GM21619 (cell line): ENCODE measurements around the gene TGFBR3L.
A peak's percentile ranks its signal among the peaks of the same experiment; 100 is the strongest.

Experiments
- ATAC-seq: cut with Tn5 transposase; IDR thresholded peaks from one replicate; pipeline ENCODE4 v1.9.1; 2021; ENCODE audit not compliant: unreplicated experiment

TGFBR3L gene

DNA sequence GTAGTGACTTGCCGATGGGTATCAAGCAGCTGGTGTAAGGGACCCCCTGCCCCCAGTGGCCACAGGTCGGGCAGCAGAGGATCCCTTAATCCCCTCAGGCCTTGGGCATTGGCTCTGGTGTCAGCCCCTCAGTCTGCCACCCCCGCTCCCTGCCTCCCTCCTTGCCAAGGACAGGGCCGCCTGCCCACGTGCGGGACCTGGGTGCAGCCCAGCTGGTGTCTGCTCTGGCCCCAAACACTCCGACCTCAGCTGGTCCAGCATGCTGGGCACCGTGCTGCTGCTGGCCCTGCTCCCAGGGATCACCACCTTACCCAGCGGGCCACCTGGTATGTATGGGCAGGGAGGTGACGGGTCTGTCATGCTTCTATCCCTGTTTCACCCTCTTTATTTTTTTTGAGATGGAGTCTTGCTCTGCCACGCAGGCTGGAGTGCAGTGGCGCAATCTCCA lies at the start of gene TGFBR3L:
TGFBR3L (plus strand) TSS at position 233 of the 448 bp plus-strand sequence.
- no peak for ATAC-seq

DNA sequence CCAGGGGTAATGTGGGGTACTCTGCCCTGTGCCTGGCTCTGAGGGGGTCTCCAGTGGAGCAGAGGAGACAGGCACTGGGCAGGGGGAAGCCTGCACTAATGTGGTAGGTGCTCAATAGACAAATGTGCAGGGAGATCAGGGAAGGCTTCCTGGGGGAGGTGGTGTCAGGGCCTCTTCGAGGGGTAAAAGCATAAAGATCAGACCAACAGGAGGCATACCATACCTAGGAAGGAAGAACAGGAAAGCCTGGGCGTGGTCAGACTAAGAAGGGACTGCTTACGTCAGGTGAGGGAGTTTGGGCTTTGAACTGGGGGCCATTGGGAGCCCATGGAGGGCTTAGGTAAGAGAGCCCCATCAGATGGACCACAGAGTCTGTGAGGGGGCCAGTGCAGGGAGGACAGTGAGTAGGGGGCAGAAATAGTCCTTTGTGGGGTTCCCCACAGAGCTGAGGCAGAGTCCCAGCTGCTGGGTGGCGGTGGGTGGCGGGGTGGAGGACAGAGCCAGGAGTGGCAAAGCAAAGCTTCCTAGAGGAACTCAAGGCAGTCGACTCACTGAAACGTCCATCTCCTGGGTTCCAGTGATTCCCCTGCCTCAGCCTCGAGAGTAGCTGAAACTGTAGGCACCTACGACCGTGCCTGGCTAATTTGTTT lies 49.2 kb upstream of the TGFBR3L start:
- no peak for ATAC-seq

DNA sequence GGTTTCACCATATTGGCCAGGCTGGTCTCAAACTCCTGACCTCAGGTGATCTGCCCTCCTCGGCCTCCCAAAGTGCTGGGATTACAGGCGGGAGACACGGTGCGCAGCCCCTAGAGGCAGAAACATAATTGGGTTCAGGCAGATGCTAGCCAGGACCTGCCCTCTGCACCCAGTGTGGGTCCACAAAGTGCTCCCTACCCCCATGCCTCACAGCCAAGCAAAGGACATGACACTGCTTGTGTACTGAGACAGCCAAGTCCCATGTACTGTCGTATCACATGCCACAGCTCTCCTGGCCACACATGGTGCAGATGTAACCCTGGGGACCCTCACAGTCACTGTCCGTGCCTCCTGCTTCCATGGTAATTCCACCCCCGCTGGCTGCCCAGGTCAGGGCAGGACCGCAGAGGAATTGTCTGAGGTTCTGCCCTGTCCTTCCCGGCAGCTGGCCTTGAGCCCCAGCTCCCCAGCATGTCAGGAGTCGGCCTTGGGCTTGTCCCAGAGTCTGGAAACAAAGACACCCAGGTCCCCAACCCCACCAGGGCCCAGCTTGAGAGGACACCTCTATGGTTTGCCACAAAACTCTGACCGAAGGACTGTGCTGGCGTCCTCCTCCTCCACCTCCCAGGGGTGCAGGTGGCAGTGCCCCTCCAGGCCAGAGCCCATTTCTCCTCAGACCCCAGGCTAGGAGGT lies 48.1 kb upstream of the TGFBR3L start:
- ATAC-seq = no peak

DNA sequence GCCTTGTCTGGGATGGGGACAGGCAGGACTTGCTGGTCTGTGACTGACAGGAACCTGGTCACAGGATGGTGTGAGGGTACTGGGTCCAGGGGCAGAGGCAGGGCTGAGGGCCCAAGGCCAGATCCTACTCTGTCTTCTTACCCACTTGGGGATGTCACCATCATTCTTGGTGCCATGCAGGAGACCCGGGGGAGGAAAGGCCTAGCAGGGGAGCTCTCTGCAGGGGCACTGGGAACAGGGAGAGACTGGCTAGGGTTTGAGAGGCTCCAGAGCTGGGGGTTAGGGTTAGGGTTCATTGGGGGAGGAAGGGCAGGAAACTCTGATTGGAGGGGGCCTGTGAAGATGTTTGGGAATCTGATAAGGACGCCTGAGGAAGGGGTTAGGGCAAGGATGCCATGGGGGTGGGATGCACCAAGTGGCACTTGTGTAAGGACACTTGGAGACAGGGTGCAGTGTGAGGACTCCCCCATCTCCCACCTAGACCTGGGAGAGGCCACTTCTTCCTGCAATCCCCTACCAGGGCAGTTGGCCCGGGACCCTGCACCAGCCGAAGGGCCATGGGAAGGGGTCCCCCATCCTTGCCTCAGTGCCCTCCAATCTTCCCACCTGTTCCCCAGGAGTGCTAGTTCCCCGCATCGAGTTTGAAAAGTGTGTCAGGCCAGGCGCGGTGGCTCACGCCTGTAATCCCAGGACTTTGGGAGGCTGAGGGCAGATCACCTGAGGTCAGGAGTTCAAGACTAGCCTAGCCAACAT lies 47.4 kb upstream of the TGFBR3L start:
- no peak for ATAC-seq

DNA sequence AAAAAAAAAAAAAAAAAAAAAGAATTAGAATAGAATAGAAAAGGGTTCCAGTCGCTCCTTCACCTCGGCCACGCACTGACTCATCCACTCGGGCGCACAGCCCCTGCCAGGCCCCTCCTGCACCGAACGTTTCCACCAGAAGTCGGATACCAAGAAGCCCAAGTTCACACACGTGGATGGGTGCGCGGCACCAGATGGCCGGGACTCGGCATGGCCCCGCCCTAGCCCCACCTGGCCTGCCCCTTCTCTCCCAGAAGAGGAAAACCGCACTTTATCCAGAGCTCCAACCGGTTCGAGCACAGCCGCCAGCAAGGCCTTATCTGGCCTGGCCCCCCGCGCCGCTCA lies 46.3 kb upstream of the TGFBR3L start:
- ATAC-seq = no peak

DNA sequence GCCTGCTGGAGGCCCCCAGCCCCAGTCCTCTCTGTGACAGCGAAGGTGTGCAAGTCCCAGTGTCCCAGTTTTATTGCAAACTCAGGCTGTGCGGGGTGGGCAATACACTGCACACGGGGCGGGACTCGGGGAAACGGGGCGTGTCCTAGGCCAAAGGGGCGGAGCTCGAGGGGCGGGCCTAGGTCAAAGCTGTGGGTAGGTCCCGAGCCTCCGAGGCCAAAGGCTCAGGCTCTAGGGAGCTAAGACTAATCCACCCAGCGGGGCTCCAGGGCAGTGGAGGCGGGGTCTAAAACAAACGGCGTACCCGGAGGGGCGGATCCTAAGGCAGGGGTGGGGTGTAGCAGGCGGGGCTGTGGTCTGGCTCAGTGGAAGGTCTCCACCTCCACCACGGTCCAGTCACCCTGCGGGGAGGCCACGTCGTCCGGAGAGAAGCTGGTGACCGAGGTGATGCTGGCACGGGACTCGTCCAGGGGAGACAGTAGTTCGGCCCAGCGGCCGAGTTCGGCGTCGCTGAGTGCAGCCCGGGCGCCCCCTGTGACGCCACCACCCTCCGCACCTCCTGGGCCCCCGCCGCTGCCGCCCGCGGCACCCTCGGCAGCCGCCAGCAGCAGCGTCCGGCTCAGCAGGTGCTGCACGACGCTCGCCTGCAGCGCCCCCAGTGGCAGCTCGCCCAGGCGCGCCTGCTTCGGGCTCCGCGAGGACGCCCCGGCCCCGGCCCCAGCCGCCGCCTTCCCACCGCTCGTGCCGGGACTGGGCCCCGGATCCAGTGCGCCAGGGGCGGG lies 45.8 kb upstream of the TGFBR3L start:
- peak; percentile 51 for ATAC-seq

DNA sequence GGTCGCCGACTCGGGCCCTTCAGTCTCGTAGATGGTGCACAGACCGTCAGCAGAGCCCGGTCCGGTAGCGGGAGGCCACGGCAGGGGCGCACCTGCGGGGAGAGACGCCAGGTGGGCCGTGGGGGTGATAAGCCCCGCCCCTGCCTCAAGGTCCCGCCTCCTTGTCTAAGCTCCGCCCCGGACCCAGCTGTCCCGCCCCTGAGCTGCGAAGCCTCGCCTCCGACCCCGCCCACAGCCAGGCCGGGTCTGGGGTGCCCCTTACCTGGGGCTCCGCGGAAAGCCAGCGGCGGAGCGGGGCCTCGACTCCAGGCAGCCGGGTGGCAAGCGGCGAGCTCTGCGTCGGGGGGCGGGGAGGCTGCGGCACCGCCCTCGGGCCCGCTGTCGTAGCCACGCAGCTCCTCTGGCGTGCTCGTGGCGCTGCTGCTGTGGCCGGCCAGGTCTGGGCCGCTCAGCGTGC lies 45.1 kb upstream of the TGFBR3L start:
- ATAC-seq = peak; percentile 41

DNA sequence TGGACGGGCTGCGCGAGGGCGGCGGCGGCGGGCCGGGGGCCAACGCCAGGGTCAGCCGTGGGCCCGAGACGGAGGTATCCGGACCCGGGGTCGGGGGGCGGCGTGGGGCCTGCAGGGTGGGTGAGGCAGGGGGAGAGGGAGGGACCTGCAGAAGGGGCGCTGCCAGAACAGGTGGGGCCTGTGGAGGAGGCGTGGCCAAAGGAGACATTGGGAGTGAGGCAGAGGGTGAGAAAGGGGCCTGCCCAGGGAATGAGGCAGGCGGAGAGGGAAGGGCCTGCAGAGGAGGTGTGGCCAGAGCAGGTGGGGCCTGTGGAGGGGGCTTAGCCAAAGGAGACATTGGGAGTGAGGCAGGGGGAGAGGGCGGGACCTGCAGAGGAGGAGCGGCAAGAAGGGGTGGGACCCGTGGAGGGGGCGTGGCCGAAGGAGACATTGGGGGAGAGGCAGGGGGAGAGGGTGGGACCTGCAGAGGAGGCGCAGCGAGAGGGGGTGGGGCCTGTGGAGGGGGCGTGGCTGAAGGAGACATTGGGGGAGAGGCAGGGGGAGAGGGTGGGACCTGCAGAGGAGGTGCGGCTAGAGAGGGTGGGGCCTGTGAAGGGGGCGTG lies 44.6 kb upstream of the TGFBR3L start:
- ATAC-seq = no peak

DNA sequence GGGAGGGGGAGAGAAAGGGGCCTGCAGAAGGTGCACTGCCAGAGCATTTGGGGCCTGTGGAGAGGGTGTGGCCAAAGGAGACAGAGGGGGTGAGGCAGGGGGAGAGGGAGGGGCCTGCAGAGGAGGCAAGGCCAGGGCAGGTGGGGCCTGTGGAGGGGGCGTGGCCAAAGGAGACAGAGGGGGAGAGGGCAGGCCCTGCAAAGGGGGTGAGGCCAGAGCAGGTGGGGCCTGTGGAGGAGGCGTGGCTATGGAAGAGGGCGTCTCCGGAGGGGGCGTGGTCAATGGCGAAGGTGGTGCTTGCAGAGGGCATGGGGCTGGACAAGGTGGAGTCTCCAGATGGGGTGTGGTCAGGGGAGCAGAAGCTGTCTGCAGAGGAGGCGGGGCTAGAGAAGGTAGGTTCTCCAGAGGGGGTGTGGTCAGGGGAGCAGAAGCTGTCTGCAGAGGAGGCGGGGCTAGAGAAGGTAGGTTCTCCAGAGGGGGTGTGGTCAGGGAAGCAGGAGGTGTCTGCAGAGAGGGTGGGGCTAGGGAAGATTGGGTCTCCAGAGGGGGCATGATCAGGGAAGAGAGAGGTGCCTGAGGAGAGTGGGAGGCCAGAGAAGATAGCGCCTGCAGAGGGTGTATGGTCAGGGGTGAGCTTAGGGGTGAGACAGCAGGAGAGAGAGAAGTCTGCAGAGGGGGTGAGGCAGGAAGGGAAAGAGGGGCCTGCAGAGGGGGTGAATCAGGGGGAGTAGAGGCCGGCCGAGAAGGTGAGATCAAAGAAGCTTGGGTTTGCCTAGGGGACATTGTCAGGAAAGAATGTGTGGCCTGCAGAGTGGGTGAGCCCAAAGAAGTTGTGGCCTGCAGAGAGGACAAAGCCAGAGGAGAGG lies 43.8 kb upstream of the TGFBR3L start:
- ATAC-seq = no peak

DNA sequence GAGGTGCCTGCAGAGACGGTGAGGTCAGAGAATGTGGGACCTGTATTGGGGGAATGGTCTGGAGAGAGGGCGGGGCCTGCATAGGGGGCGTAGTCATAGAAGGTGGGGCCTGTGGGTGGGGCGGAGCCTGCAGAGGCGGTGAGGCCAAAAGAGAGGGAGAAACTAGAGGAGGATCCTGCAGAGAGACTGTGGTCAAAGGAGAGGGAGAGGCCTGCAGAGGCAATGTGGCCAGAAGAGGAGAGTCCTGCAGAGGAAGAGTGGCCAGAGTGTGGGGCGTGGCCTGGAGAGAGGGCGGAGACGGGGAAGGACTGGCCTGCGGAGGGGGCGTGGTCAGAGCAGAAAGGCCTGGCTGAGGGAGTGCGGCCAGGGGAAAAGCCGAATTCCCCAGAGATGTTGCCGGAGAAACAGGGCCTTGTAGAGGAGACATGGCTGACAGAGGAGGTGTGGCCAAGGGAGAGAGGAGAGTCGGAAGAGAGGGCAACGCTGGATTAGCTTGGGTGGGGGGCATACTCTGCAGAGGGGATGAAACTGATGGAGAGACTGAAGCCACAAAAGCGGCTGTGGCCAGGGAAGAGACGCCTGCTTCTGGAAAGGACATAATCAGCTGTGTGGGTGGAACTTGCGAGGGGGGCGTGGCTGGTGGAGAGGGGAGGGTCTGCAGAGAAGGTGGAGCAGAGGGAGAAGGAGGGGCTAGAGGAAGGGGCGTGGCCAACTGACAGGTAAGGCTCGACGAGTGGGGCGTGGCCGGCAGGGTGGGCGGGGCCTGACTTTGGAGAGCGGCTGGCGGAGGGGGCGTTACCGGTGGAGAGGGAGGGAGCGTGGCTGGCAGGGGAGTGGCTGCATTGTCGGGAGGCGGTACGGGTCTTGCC lies 43.0 kb upstream of the TGFBR3L start:
- ATAC-seq = no peak

DNA sequence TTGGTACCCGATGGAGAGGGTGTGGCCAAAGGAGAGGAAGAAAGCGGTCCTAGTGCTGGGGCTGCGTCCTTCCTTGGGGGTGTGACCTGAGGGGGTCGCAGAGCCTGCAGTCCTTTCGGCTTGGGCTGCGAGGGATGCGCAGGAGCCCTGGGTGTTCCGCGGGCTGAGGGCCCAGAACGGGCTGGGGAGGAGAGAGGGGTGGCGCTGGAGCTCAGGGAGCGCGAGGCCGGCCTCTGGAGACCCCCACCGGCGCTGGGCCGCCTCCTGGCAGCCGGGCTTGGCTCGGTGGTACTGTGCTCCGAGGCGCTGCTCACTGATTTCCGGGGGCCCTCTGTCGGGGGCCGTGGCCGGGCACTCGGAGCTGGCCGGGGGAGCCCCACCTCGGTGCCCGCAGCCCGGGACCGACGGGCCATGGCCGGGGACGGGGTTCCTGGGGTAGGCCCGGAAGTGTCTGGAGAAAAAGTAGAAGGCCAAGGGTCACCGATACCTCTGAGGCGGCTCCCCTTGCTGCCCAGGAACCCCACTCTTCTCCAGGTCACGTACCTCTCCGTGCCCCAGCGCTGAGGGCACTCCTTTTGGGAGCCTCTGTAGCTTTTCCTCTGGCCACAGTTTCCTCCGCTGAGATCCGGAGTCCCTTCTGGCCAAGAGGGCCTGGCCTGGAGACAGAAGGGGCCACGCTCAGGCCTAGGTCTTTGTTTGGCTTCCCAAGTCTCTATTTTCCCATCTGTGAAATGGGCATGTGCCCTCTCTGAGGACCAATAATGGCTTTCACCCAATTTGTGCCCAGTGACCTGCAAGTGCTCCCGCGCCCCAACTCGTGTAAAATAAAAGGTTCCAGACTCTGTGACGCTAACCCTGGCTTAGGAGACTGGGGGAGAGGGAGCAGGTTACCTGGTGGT lies 42.1 kb upstream of the TGFBR3L start:
- no peak for ATAC-seq

DNA sequence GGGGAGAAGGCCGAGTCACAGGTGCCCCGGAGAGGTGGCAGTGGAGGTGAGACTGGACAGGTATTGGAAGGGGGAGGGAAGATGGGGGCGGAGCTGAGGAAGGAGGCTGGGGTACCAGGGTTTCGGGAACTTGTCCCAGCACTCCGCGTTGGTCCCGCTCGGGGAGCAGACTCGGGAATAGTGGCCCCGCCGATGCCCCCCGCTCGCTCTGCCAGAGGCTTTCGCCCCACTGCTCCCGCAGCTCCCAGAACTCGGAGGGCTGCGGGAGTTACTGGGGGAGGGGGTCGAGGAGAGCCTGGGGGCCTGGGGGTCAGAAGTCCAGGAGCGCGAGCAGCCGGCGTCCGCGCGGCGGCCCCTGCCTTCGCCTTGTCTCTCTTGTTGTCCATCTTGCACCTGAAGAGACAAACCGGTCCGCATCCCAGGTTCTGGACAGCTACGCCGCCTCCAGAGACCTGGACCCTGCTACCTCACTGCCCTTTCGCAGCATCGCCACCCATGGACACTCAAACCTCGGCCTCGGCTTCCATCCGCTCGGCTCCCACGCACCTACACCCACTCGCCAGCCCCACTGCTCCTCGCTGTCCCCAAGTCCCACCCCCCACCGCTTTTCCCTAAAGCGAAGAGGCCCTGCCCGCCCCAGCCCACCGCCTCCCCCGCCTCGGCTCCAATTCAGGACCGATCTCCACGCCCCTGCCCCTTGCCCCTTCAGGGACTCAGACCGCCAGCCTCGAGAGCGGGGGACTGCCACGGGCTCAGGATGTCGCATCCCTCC lies 41.1 kb upstream of the TGFBR3L start:
- ATAC-seq = no peak

DNA sequence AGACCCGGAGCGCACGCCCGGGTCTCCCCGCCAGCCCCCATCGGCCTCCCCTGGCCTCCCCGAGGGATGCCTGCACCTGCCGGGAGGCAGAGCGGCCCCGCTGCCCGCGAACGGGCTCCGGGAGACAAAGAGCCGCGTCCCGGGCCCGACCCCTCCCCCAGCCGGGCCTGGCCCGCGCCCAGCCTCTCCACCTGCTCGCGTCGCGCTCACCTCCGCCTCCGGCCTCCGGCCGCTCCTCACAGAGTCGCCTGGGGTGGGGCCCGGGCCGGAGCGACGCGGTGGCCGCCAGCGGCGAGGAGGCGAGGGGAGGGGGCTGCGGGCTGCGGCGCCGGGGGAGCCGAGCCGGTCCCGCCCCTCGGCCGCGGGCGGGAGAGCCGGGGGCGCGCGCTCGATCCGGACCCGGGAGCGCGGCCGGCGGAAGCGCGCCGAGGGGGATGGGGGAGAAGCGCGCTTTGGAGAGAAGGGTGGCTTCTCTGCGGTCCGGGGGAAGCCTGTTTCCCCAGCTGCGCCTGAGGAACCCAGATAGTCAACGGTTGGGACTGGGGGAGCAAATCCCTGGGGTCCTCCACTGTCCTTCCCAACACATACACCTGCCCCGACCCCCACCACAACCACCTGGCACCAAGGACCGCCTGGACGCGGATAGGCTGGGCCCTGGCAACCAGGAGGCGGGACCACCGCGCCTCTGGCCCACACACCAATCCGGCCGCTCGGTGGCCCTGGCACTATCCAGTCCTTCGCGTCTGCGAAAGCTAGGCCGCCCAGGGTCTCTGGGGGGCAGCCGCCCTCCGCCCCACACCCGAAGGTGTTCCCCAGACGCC lies 40.3 kb upstream of the TGFBR3L start, which contains the start of gene PRR36:
PRR36 (minus strand) TSS at position 315 of the 821 bp plus-strand sequence. CDS start 701 bp downstream, outside the sequence.
- no peak for ATAC-seq

DNA sequence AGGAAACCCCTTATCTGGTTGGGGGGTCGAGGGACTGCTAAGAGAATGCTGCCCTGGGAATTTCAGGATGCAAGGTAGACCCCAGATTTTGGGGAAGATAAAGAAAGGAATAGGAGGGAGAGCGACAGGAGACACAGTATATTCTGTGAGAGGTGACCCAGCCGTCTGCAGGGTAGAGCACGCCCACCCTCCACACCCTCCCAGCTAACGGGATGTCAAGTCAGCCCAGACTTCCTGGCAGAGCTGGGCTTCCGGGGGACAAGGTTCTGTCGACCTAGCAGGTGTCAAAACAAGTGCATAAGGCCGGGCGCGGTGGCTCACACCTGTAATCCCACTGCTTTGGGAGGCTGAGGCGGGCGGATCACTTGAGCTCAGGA lies 39.7 kb upstream of the TGFBR3L start:
- ATAC-seq = no peak

DNA sequence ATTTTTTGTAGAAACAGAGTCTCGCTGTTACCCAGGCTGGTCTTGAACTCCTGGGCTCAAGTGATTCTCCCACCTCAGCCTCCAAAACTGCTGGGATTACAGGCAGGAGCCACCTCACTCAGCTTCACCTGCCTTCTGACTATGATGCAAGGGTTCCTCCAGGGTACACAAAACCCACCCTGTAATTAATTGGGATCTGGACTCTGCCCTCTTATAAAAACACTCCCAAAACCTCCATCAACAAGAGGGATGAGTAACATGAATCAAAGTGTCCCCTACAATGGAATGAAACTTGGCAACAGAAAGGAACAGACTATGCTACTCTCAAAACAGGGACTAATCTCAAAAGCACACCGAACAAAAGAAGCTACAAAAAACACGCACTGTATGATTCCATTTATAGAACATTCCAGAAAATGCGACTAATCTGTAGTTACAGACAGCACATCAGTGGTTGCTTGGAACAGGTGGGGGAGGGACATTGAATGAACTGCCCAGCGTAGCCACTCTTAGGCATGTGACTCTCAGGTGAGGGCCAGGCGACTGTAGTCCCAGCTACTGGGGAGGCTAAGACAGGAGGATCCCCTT lies 37.3 kb upstream of the TGFBR3L start:
- no peak for ATAC-seq
